HG03469 (cell line): Measurements from ENCODE around the gene WBP1.
"Not testable (repeated sequence)": the region's sequence is repeated elsewhere in the genome, so short reads cannot be mapped to it uniquely, and the experiment has no call there.

Experiments used
- ATAC-seq: cut with Tn5 transposase; IDR thresholded peaks from one replicate; pipeline ENCODE4 v1.9.1; 2021; ENCODE audit warnings: mild to moderate bottlenecking, moderate library complexity, moderate number of reproducible peaks; ENCODE audit not compliant: unreplicated experiment

Gene WBP1

GRCh38 chr2:74448771-74449170 lies 9.5 kb upstream of the WBP1 start:
- no peak for ATAC-seq

DNA sequence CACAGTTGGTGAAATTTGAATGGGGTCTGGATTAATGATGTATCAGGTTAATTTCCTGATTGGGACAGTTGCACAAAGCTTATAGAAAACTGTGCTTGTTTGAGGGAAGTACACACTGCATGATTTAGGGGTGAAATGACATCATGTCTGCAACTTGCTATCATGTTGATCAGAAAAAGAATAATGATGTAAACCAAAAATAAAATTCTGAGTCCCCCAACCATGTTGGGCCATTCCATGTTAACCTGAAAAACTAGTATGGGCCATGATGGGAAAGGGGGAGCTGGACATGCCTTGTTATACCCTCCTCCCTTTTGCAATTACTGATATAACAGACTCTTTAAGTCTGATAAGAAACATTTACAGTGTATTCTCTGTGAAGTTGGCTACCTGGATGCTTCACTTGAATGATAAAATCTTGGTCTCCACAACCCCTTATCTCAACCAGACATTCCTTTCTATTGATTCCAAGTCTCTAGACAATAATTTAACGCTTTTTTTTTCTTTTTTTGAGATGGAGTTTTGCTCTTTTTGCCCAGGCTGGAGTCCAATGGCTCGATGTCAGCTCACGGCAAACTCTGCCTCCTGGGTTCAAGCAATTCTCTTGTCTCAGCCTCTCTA lies 7.6 kb upstream of the WBP1 start:
- no peak for ATAC-seq

GRCh38 chr2:74454654-74455511 lies 3.4 kb upstream of the WBP1 start, which contains the start of gene INO80B:
INO80B (plus strand) TSS chr2:74455087; CDS start chr2:74455117, 30 bp downstream.
- peak; percentile 35 for ATAC-seq

DNA sequence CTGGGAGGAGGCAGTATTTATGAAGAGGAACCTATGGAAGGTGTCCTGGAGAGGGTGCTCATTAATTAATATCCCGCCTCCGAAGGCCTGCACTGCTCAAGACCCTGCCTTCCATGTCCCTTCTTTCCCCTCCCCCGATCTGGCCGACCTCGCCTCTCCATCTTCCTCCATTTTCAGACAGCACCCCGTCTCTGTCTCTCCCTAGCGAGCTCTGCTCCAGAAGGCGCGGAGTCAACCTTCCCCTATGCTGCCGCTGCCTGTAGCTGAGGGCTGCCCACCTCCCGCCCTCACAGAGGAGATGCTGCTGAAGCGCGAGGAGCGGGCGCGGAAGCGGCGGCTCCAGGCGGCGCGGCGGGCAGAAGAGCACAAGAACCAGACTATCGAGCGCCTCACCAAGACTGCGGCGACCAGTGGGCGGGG lies 1.1 kb upstream of the WBP1 start:
- ATAC-seq, result no peak

- ATAC-seq, result no peak
Measured at GRCh38 chr2:74457549-74458131, 598 bp upstream of the WBP1 start.

DNA sequence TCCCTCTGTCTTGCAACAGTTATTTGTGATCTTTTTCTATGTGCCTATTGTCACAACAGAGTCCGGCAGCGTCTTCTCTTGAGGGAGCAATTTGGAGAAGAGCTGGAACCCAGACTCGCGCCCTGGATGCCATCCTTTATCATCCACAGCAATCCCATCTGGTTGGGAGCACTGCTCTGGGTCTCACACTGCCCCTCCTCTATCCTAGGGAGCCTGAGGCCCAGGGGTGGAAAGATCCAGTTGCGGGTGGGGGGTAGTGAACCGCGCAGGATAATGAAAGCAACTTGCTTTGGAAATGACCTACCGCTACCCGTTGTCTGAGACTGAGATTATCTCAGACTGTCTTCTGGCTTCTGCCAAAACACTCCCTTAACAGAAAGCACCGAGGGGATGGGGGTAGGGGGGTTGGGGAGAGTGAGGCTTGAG lies 713 bp downstream of the WBP1 start:
- ATAC-seq, result no peak

- not testable (repeated sequence) for ATAC-seq
Measured at GRCh38 chr2:74459503-74460118, 1.4 kb downstream of the WBP1 start.

GRCh38 chr2:74460187-74460586 lies 1.9 kb downstream of the WBP1 start:
- not testable (repeated sequence) for ATAC-seq

DNA sequence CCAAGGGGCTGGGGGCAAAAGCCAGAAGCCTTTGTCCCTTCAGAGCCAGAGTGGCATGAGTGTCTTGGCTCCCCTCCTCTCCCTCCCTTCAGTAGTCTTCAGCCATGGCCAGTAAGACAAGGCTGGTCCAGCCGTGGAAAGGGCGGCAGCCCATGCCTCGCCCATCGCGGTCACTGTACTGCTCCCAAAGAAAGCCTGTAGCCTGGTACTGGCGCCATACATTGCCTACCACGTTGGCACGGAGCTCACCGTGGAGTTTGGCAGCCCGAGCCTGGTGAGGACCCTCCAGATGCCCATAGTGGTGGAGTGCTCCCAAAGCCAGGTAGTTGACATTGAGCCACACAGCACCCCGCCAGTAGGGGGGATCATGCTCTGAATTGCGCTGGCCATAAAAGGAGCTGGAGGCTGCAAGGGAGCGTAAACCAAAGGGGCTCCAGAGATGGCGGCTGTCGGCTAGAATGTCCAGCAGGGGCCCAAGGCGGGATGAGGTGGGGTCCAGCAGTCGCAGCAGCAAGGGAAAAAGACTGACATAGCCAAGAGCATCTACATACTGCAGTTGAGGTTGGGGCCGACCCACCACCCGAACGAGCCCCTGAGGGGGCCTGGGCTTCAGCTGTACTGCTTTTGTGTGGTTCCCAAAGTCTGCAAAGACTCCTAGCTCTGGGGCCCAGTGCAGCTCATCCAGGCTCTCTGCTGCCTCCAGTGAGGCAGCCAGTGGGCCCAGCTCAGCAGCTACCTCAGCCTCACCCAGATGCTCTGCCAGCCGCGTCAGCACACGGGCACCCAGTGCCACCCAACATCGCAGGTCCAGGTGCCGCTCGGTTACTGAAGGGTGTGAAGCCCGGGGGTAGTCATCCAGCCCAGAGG lies 3.2 kb downstream of the WBP1 start:
- ATAC-seq, result no peak

DNA sequence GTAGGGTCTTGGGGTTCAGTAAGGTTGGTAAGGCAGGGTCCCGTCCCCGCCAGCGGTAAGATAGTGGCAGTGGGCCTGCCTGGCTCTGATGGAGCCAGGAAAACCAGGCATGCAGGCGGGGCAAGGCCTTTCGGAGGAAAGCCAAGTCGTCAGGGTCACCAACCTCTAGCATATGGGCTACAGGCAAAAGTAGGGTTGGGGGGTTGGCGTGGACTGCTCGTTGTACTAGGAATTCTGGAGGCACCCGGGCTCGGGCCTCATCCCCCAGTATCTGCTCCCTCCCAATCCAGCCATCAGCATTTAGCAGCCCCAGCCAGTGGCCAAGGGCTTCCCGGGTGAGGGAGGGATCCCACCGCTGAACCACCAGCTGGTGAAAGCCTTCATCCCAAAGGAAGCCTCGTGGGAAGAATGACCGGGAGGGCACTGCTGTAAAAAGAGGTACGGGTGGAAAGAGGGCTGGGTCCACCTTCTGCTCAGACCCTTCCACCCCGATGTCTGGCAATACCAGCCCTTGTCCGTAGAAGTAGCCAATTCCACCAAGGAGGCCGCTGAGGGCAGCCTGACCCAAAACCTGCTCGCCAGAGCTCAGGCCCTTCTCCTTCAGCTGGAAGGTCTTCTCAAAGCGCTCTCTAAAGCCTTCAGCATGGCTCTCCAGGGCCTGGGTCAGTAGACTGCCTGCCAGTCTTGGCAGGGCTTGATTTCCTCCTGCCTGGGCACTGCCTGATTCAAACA lies 4.0 kb downstream of the WBP1 start:
- ATAC-seq, result no peak

DNA sequence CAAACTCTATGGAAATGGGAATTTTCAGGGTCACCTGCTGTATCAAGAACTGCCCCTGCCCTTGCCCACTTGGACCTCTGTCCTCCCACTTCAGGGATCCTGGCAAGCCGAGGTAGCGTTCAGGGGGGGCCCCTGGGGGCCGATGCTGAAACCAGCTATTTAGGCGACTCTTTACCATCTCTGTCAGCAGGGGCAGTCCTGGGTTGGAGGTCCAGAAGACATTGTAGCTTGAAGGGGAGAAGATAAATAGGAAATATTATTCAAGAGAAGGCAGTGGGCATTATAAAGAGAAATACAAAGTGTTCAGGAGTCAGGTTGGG lies 4.5 kb downstream of the WBP1 start:
- no peak for ATAC-seq

GRCh38 chr2:74464406-74464805 lies 6.2 kb downstream of the WBP1 start:
- no peak for ATAC-seq

- not testable (repeated sequence) for ATAC-seq
Measured at GRCh38 chr2:74470742-74471141, 12.5 kb downstream of the WBP1 start.

GRCh38 chr2:74471332-74472065 lies 13.3 kb downstream of the WBP1 start:
- ATAC-seq, result no peak

DNA sequence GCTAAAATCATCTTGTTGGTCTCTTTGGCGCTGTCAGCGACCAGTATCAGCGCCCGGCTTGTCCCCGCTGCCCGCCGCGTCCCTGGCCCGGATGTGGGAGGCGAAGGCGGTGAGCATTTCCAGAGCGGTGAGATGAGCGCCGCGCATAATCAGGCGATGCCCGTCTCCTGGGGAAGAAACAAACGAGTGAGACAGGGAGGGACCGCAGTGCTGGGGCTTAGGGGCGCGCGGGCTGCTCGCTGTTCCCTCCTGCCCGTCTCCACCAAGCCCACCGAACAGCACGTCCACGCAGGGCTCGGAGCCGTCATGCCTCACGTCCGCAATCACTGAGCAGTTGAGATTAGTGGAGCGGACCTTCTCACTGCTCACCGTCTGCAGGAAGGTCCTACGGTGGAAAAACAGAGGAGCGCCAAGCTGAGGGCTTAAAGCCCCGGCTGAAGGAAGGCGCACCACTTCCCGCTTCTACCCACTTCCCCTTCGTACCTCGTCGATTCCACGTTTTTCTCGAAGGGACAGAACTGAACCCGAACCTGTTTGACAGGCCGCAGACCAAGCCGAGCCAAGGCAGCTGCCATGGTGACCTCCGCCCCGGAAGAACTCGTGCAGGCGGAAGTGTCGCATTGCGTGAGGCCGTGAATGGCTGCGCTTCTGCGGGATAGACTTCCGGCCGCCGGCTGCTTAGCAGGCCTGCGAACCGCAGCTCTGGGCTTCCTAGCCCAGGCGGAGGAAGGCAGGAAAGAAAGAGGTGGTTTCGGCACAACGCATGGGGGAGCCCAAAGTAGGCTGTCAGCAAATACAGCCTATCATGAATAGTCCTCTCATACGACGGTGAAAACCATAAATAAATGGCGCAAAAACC lies 14.1 kb downstream of the WBP1 start, which contains the start of gene MRPL53:
Gene MRPL53, minus strand, starts transcription at position 595 of the 859 bp plus-strand sequence. Its CDS starts 20 bp downstream, at position 575.
- peak; percentile 63 for ATAC-seq

- no peak for ATAC-seq
Measured at GRCh38 chr2:74472945-74473258, 14.7 kb downstream of the WBP1 start.

- no peak for ATAC-seq
Measured at GRCh38 chr2:74474481-74474880, 16.2 kb downstream of the WBP1 start.

- no peak for ATAC-seq
Measured at GRCh38 chr2:74474899-74475298, 16.7 kb downstream of the WBP1 start.
